ENCODE data around the gene TSPAN9.

The TSPAN9 gene

GRCh38 chr12:3326156-3326849 lies 249.1 kb downstream of the TSPAN9 start:
- no peak for DNase-seq

- no peak for DNase-seq
Measured at GRCh38 chr12:3326850-3327780, 249.9 kb downstream of the TSPAN9 start.

GRCh38 chr12:3328081-3328480 lies 250.9 kb downstream of the TSPAN9 start:
- no peak for DNase-seq

DNA sequence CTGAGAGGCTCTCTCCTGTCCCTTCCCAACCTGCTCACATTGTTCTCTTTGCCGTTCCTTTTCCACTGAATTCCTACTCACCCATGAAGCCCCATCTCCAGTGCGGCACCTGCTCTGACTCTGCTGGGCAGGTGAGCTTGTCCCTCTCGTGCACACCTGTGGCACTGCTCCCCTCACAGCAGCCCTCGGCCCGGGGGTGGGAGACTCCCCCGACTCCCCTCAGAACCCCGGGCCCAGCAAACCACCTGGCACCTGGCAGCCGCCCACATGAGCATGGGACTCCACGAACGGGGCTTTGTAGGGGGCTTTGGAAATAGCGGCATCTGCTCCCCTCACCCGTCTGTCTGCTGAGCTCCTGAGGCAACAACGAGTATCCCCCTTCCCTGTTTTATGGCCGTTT lies 251.4 kb downstream of the TSPAN9 start:
- DNase-seq: no peak

GRCh38 chr12:3329361-3329760 lies 252.2 kb downstream of the TSPAN9 start:
- no peak for DNase-seq

GRCh38 chr12:3330976-3331510 lies 253.9 kb downstream of the TSPAN9 start:
- no peak for DNase-seq

DNA sequence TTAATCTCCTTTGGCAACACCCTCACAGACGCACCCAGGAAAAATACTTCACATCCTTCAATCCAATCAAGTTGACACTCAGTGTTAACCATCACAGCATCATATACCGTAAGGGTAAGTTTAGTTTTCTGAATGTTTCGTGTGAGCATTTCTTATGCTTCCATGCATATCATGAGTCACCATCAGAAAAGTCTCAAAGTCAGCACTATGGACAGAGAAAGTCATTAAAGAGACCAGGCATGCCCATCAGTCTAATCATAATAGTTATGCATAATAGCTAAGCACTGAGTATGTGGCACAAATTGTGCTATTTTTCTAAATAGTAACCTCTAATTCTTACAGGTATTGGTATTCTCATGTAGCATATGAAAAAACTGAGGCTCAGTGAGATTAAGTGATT lies 255.0 kb downstream of the TSPAN9 start:
- no peak for DNase-seq

DNA sequence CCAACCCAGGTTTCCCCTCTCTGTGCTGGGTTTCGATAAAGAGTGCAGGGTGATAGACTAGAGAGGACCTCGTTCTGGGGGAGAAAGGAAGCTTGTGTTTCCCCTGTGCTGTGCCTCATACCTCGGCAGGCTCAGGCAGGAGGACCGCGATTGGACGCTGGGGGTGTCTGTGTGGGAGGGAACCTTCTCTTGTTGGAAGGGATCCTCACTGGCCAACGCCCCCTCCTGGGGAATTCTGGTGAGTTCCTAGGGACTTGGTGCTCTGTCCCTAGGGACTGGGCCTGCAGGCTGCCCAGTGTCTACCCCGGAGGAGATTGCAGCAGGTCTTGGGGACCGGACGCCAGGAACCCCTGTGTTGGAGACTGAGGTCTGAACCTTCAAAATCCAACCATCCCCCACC lies 256.4 kb downstream of the TSPAN9 start:
- peak; percentile 8 to 27 for DNase-seq

GRCh38 chr12:3333991-3334391 lies 256.8 kb downstream of the TSPAN9 start:
- no peak for DNase-seq

GRCh38 chr12:3335078-3335487 lies 257.9 kb downstream of the TSPAN9 start:
- DNase-seq: no peak

Data from SHP77 (cell line).